Thyroid gland (tissue), 4 donors: ENCODE data around the gene AGBL4. TPM values are rescaled to one million over a fixed set of nuclear protein-coding genes. Genes with fewer than 3 reads are reported as not detected.

Source experiments
- DNase-seq, 2 donors: peaks; one replicate each; pipeline ENCODE4 v3.0.0-alpha.2; 2019
- H3K27ac ChIP-seq, 3 donors: fragments of 200-600 bp; sonication (generic); 1 replicate in 2 of 3; 2 replicates in 1 of 3; pipeline ENCODE4 v1.5.1; 2016 to 2019; ENCODE audit warnings: mild to moderate bottlenecking in 1 of 3, moderate library complexity in 1 of 3
- H3K27me3 ChIP-seq: fragments of 200-600 bp; sonication (generic); one replicate; pipeline ENCODE4 v1.5.1; 2019
- H3K36me3 ChIP-seq, 2 donors: fragments of 200-600 bp; sonication (generic); one replicate each; pipeline ENCODE4 v1.5.1; 2016 to 2019
- H3K4me1 ChIP-seq, 2 donors: fragments of 200-600 bp; sonication (generic); one replicate each; pipeline ENCODE4 v1.5.1; 2017 to 2019
- H3K4me3 ChIP-seq, 3 donors: fragments of 200-600 bp; sonication (generic); replicated peaks in 1 of 3; 1 replicate in 2 of 3; 2 replicates in 1 of 3; pipeline ENCODE4 v1.5.1; 2016; ENCODE audit warnings: mild to moderate bottlenecking in 1 of 3
- H3K9me3 ChIP-seq: fragments of 200-600 bp; sonication (generic); one replicate; pipeline ENCODE4 v1.5.1; 2017
- CTCF ChIP-seq, 6 experiments: fragments of 200-600 bp in 3 of 6; fragments of 450-650 bp in 3 of 6; sonication (generic) in 3 of 6; IDR thresholded peaks; one replicate each; pipeline ENCODE4 v1.5.1; 2016 to 2019; ENCODE audit warnings: antibody characterized with exemption in 6 of 6, mild to moderate bottlenecking in 2 of 6, inconsistent platforms in 1 of 6, moderate library complexity in 1 of 6
- POLR2A ChIP-seq, 2 donors: fragments of 450-650 bp; IDR thresholded peaks; one replicate each; pipeline ENCODE4 v1.6.1; 2017; ENCODE audit warnings: antibody characterized with exemption in 2 of 2, mild to moderate bottlenecking in 2 of 2, moderate library complexity in 1 of 2
- WGBS, 2 donors: methylation state at CpG; one replicate each; pipeline ENCODE4 v1.1.5; 2017; 5-methylcytosine and 5-hydroxymethylcytosine counted together
- intact Hi-C: fragments of 100-400 bp; cut with DNase I; formaldehyde crosslinking; loops from one replicate; pipeline ENCODE4 v1.15.1; 2023
- total RNA-seq, 4 donors: library from RNA; depleted of rRNA; stranded (reverse); fragments of >200 nt; gene quantifications; one replicate each; pipeline ENCODE4 v1.2.3, GENCODE V29; 2016

Gene AGBL4
- total RNA-seq, 4 donors from 2014 or later = 2.1 to 6.0 (median 4.8) TPM

GRCh38 chr1:48887796-48888195, 1136.0 kb downstream of the AGBL4 start:
- TF ChIP-seq POLR2A (IDR thresholded peaks at IDR 0.05) = no peak
- H3K4me3 ChIP-seq = no peak overlapping the region
- H3K27me3 ChIP-seq = no peaks in the 10 kb centered on the region
- intact Hi-C loops = no loop called here
- no peaks in the 10 kb centered on the region for H3K9me3 ChIP-seq
- H3K36me3 ChIP-seq = no peaks in the 10 kb centered on the region
- H3K4me1 ChIP-seq = no peaks in the 10 kb centered on the region
- no peak for DNase-seq
- no peak overlapping the region for H3K27ac ChIP-seq

- no peak overlapping the region for H3K27ac ChIP-seq
- no peak for TF ChIP-seq POLR2A (IDR thresholded peaks at IDR 0.05)
- TF ChIP-seq CTCF (IDR thresholded peaks at IDR 0.05) = no peak
- no peak for DNase-seq
- H3K4me3 ChIP-seq = no peak overlapping the region
- no peaks in the 10 kb centered on the region for H3K4me1 ChIP-seq
- H3K36me3 ChIP-seq = no peaks in the 10 kb centered on the region
- intact Hi-C loops = no loop called here
- no peaks in the 10 kb centered on the region for H3K9me3 ChIP-seq
- H3K27me3 ChIP-seq = no peaks in the 10 kb centered on the region
These were observed 1141.7 kb downstream of the AGBL4 start for GRCh38 chr1:48882020-48882419.

GRCh38 chr1:48878191-48878940, 1145.4 kb downstream of the AGBL4 start:
- no peak for TF ChIP-seq POLR2A (IDR thresholded peaks at IDR 0.05)
- TF ChIP-seq CTCF (IDR thresholded peaks at IDR 0.05) = no peak
- no peak for DNase-seq
- WGBS, 2 donors = 64 to 74% methylated on average over 6 of the region's 6 CpGs
- Histone ChIP-seq H3K4me1 (no peaks in the 10 kb centered on the region), H3K9me3 (no peaks in the 10 kb centered on the region), H3K27me3 (no peaks in the 10 kb centered on the region), H3K27ac (no peak overlapping the region), H3K4me3 (no peak overlapping the region), H3K36me3 (no peaks in the 10 kb centered on the region)
- intact Hi-C loops = no loop called here

- Histone ChIP-seq H3K9me3 (no peaks in the 10 kb centered on the region), H3K27ac (no peak overlapping the region), H3K36me3 (no peaks in the 10 kb centered on the region), H3K27me3 (no peaks in the 10 kb centered on the region), H3K4me1 (no peaks in the 10 kb centered on the region), H3K4me3 (no peak overlapping the region)
- DNase-seq = no peak
- 88% methylated on average over 2 of the region's 2 CpGs for WGBS, 2 donors
- TF ChIP-seq CTCF (IDR thresholded peaks at IDR 0.05) (no peak), POLR2A (IDR thresholded peaks at IDR 0.05) (no peak)
- intact Hi-C loops = no loop called here
These were observed 1147.4 kb downstream of the AGBL4 start for GRCh38 chr1:48876330-48876785.

- Histone ChIP-seq H3K27me3 (no peaks in the 10 kb centered on the region), H3K27ac (no peak overlapping the region), H3K9me3 (no peaks in the 10 kb centered on the region), H3K4me1 (no peaks in the 10 kb centered on the region), H3K36me3 (no peaks in the 10 kb centered on the region), H3K4me3 (no peak overlapping the region)
- TF ChIP-seq CTCF (IDR thresholded peaks at IDR 0.05) = no peak
- no peak for TF ChIP-seq POLR2A (IDR thresholded peaks at IDR 0.05)
- 79 to 80% methylated on average over 8 of the region's 8 CpGs for WGBS, 2 donors
- intact Hi-C loops = no loop called here
- DNase-seq = no peak
These were observed 1148.0 kb downstream of the AGBL4 start for GRCh38 chr1:48875552-48876329.
